UCSD-AML1 (cell line): ENCODE measurements around the gene CALD1.

Experiments
- DNase-seq: peaks from one replicate; lab custom pipeline; 2025; ENCODE audit not compliant: unreplicated experiment; lab: John Stamatoyannopoulos, UW

The CALD1 gene

DNA sequence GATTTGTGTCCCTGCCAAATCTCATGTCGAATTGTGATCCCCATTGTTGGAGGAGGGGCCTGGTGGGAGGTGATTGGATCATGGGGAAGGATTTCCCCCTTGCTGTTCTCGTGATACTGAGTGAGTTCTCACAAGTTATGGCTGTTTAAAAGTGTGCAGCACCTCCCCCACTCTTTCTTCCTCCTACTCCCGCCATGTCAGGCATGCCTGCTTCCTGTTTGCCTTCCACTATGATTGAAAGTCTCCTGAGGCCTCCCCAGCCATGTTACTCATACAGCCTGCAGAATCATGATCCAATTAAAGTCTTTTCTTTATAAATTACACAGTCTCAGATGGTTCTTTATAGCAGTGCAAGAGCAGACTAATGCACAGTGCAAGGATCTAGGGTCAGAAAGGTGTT, 75.4 kb downstream of the CALD1 start:
- DNase-seq: peak; percentile 12

DNA sequence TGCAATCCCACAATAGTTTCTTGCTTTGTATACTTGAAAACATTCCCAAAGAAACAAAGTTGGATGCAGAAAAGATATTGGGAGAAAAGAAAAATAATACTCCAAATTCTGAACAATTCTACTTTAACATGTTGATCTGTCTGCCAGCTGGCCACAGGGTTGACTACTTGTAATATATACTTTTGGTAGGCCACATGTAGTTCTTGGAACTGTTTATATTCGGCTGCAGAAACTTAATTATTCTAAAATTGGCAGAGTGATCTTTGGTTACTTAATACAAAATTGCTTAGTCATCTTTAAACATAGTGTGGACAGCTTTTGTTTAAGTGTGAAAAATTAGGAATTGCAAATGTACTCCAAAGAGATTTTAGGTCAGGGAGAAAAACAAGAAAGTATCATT, 76.0 kb downstream of the CALD1 start:
- no peak for DNase-seq

DNA sequence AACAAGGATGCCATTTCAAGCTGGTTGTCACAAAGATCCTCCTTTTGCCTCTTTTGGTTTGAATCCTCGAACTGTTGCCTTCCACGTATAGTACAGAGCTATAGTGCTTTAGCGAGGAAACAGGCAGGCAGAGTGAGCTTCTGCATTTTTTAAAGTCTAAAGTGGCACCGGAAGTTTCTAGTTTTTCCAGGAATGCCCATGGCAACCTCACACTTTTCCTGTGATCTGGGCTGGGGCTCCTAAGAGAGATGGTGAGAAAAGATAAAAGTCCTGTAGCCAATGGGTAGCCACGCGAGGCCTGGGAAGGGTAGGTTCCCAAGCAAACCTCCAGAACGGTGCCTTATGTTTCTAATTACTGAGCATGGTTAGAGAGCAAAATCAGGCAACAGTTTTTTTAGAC, 76.7 kb downstream of the CALD1 start:
- peak; percentile 22 for DNase-seq

DNA sequence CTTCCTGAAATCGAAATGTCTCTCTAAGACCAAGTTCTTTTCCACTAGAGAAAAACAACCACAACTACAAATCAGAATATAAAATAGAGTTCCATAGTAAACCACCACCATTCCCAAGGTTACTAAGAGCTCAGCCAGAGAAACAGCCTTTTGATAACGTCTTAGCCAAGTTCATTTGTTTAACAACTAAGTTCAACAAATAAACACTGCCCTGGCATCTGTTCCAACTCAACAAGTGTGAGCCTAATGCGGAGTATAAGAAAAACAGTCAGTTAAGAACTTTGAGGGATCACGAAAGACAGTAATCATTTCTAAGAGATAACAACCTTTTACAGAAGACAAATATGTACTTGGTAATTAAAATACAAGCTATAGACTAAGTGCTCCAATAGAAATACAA, 77.3 kb downstream of the CALD1 start:
- no peak for DNase-seq

DNA sequence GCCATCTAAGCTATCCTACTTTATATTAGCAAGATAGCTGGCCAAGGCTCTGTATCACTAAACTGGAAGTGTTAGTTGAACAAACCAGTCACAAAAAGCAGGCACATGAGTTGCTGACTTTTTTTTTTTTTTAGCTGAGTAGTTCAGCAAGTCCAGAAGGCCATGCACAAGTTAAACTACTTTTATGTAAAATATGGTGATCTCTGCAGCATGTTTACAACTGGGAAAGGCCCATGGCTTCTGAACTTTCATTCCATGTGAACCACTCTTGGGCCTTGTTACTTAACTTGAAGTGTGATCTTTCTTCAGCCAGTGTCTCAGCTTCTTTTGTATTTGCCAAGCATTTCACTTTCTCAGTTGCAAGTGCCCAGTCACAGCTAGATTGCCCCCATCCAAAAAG, 78.5 kb downstream of the CALD1 start:
- no peak for DNase-seq

DNA sequence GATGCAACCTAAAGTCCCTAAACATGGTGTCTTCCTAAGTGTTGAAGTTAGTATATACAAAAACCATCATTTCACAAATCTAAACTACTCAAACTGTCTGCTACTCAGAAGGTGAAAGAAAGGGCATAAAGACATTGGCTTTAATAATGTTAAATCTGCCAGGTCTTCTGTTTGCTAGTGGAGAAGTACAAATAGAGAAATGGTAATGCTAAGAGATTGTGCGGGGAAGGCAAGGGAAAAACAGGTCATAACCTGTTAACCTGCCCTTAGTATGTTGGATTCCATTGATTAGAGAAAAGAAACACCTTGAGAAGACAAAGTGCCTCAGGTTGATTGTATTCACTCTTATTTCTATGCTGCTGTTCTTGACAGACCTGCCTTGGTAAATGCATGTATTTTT, 80.3 kb downstream of the CALD1 start:
- no peak for DNase-seq

DNA sequence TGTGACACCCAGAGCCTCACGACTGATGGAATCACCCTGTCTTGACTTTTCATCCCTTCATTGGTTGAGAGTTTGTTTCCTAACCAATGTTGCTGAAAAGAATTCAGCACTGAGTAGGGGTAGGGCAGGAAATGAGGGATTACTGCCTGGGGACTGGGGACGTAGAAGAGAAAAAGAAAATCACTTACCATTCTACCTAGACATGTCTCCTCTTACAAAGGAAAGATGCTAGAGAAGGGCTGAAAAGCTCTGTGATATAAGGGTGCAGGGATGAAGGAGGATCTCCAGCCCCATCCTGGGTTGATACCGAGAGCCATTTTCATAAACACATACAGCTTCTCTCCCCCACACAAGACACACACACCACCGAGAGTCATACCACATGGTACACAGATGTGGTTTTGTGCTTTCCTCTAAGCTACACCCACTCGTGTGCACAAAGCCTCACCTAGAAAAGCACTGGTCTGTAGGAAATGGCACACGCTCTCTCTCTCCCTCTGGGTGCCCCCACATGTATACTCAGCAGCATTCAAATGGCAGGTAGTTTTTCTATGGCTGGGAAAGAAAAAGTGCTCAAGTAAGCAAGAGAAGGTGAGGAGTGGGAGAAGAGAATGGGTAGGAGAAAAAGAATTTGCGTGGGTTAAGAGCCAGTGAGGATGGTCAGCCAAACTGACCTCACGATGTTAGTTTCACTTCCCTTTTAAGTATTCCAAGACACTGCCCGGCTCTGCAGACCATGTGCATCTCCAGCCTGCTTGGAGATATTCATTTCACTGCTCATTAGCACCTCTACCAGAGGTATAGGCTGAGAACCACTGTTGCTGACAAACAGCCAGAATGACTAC, 85.8 kb downstream of the CALD1 start:
- no peak for DNase-seq

DNA sequence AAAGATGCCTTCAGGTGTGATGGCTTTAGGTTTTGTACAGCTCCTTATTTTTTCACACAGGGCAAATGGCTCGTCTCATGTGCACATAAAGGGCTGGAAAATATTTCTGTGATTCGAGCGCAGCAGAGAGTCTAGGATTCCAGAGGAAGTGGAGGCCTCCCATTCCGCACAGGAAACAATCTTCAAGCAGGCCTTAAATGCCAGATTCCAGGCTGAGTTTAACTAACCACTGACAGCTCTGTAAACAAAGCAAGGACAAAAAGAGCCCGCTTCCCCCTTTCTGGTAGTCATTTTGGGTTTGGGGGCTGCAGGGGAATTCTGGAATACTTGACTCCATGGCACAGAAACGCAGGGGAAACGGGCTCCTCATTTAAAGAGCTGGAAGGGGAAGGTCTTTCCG, 87.2 kb downstream of the CALD1 start:
- DNase-seq: no peak

DNA sequence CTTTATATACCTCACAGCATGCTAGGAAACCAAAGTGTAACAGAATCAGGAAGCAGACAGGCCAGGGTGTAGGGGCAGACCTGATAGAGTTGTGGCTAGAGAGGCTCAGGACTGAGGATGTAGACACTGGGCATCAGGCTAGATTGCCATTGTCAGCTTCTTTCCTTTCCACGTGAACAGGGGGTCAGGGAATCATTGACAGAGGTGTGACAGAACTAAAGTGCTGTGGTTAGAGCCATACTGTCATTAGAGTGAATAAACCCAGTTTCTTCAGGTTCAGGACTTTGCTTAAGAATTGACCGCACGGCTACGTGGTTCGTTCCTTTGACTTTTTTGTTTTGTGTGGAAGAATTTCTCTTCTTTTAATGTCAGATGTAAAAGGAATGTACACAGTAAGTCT, 90.7 kb downstream of the CALD1 start:
- no peak for DNase-seq

DNA sequence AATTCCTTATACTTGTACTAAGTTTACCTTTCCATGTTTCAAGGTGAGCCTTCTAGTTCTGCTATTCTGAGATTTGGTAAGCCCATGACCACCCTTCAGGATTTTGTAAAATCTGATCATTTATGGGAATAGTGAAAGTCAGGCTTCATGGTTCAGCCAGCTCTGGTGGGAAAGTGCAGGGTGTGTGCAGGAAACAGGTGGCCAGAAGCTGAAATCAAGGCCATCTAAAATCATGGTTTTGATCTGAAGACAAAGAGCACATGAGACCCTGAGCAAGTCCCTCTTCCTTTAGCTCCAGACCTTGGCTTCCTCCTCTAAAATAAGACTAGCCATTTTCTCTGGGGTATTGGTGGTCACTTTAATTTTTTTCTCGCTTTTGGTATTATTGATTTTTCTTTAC, 91.3 kb downstream of the CALD1 start:
- no peak for DNase-seq

DNA sequence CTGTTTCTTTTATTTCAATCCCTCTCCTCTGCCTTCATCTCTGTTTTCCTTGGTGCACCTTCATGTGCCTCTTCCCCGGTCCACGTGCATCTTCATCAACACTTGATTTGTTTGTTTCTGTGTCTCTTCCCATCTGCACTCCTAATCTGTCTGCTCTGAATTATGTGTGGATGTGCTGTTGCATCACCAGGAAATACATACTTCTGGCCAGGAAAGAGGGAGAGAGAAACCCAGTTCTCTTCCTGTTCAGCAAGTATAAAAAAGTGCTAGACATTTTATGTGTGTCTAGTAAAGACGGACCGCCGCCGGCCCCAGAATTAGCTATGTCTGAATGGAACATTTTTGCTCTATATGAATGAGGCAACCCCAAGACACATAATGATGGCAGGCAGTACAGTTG, 93.8 kb downstream of the CALD1 start:
- no peak for DNase-seq

DNA sequence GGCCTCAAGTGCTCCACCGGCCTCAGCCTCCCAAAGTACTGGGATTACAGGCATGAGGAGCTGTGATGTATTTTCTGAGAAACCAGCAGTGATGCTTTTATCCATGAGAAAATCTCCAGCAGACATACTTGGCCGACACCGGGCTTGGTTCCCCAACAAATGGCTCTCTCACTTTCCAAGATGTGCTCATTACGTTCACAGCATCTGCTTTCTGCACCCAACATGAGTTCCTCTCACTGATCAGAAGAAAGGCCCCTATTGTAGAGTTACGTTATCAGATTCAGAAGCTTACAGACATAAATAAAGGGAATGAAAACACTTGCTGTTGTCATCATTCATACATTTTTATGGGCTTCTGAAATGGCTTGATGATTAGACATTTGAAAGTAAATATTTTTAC, 95.0 kb downstream of the CALD1 start:
- no peak for DNase-seq

DNA sequence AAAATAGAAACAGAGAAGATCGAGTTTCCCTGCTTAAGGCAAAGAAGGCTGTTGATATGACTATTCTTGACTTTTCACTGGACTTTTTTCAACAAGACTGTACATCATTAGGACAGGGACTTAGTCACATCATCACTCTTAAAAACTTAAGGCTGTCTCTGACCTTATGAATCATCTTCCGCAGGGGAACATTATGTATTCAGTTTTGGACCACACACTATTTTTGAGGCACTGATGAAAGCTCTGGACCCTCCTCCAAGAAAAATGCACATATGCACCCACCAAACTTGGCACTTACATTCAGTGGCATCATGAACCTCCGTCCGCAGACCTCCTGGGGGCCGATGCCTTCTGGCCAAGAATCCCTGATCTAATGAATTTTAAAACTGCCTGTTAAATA, 96.4 kb downstream of the CALD1 start:
- DNase-seq: no peak

DNA sequence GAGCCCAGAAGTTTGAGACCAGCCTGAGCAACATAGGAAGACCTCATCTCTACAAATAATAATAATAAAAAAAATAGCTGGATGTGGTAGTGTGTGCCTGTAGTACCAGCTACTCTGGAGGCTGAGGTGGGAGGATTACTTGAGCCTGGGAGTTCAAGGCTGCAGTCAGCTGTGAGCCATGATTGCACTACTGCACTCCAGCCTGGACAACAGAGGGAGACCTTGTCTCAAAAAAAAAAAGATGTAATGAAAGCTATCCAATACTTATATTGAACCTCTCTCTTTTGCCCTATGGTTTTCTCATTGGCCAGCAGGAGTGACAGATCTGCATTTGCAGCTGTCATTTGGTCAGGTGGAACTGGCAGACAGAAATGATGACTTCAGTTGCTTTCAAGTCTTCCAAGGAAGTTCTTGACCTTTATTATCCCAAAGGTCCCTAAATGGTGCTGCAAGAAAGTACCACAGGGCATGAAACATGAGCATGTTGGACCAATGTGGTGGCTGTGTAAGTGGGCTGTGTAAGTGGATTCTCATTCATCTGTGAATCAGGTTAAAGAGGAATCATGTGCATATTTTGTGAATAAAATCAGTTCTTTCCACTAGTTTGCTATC, 99.4 kb downstream of the CALD1 start:
- no peak for DNase-seq

DNA sequence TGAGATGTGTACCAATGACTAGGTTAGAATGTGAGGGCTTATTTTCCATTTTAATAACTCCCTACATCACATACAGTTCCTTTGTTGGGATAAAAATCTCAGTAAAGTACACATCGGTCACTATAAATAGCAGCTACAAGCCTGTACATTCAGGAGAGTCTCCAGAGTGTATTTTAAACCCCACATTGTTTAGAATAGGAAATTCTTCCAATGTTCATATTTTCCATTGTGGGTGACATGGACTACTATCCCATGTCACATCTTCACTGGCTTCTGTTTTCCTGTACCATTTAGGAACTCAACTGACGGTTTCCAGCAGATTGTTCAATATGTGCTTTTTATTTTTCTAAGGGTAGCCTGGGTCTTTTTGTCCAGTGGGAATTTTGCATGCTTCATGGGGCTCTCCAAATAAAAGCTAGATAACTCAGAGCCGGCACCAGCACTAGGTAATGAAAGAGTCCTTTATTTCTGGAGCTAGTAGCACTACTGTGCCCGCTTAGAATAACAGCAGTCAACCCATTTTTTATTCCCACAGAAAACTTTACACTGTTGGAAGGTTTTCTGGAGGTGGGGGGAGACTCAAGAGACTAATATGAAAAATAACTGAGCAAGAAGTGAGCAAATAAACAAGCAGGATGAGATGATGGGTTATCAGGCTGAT, 100.5 kb downstream of the CALD1 start:
- DNase-seq: no peak

DNA sequence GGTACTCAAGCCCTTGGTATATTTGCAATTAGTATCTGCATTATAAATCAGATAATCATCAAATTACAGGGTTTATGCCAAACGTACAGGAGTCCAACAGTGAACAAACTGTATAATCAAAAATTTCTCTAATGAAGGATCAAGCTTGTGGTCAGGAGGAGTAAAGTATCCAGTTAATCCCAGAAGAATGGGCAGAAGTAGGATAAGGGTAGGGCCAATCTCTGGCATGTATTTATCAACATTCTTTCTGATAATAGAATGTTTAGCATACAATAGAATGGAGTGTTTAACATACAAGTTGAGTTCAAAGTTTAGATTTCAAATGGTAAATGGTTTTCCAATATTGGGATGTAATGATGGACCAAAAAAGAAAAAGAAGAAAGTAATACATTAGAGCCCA, 103.0 kb downstream of the CALD1 start:
- DNase-seq: no peak

DNA sequence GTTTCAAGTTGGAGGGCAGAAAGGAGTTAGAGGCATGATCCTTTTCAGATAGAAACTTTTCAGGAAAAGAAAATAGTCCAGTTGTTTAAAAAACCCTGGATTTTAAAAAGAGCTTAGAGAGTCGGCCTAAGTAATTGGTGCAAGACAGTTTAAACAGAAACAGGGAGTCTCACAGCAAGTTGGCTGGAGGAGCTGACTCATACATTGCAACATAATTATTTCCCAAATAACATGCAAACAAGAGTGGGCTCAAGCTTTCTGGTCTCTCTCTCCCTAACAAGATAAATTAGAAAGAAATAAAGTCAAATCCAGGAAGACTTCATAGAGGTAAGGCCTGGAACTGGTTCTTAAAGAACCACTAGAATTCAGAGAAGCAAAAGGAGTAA, 106.5 kb downstream of the CALD1 start:
- DNase-seq: no peak

DNA sequence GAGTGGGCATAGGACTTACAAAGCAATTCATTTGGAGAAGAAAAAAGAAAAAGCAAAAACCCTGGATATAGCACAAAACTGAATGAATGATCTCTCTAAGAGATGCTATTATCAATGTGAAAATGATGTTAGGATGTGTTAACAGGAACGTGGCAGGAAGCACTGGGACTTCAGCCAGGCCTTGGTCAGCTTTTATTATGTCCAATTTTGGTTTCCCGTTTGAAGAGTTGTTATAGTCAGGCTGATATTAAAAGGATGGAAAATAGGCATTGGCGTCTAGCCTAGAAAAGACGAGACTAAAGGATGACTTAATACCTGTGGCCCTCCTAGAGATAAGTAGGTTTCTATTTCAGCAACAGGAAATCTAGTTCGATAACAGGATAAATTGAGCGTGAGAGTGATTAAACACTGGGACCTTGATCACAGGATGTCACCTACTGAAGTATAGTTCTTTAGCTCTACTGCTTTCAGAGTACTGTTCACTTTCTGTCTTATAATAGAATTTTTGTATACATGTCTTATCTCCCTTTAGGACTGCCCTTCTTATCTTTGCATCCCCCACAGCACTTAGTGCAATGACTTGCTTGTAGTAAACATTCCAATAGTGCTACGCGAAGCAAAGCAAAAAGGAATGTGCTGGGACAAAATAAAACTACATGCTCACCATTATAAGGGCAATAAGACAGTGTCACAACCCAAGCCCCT, 107.1 kb downstream of the CALD1 start:
- no peak for DNase-seq

DNA sequence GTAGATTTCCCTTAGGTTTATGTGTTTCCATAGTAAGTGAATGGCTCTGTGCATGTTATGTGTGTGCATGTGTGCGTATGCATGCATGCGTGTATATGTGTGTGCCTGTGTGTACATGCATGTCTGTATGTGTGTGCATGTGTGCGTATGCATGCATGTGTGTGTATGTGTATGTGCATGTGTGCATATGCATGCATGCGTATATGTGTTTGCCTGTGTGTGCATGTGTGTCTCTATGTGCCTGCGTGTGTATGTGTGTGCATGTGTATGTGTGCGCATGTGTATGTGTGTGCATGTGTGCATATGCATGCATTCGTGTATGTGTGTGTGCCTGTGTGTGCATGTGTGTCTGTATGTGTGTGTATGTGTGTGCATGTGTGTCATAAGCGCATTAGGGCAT, 108.1 kb downstream of the CALD1 start:
- no peak for DNase-seq

DNA sequence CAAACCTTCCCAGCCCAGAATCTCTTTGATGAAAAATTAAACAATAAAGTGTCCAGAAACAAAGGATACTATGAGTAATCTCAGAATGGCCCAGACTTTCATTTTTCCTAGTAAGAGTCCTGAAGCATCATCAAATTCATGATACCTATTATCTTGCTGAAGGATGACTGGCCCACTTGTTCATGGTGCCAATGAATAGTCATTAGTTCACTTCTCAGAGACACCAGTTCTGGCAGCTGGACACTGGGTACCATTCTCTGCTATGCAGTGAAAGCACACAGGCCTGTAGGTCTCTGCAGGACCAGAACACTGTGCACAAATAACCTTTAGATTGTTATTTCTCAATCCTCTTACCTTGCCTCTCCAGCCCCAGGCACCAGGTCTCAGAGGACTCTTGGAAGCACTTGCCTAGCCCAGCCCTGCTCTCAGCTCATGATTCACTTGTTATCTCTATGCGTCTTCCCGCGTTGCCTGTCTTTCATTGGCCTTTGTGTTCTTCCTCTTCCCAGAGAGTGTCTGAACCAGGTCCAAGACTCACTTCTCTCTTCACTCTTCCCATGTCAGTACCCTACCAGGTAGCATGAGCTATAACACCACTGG, 108.8 kb downstream of the CALD1 start:
- no peak for DNase-seq
